Measurements from ENCODE around the gene EIF4G3. TPM values are rescaled to one million over a fixed set of nuclear protein-coding genes. Genes with fewer than 3 reads are reported as not detected.
"Not testable (repeated sequence)": the region's sequence is repeated elsewhere in the genome, so short reads cannot be mapped to it uniquely, and the experiment has no call there.

Gene EIF4G3
- total RNA-seq, 4 donors from 2014 or later = 18.8 to 75.0 (median 34.9) TPM

DNA sequence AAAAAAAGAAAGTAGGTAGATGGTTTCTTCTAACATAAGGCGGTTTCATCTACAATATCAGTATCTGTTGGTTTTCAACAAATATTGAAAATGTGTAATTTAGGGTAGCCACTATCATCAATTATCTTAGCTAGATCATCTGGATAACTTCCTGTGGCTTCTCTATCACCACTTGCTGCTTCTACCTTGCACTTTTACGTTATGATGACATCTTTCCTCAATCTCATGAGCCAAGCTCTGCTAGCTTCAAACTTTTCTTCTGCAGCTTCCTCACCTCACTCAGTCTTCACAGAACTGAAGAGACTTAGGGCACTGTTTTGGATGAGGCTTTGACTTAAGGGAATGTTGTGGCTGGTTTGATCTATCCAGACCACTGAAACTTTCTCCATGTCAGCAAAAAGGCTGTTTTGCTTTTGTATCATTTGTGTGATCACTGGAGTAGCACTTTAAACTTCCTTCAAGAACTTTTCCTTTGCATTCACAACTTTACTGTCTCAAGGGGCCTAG, 244.7 kb downstream of the EIF4G3 start:
- TF ChIP-seq, protein P1, sequence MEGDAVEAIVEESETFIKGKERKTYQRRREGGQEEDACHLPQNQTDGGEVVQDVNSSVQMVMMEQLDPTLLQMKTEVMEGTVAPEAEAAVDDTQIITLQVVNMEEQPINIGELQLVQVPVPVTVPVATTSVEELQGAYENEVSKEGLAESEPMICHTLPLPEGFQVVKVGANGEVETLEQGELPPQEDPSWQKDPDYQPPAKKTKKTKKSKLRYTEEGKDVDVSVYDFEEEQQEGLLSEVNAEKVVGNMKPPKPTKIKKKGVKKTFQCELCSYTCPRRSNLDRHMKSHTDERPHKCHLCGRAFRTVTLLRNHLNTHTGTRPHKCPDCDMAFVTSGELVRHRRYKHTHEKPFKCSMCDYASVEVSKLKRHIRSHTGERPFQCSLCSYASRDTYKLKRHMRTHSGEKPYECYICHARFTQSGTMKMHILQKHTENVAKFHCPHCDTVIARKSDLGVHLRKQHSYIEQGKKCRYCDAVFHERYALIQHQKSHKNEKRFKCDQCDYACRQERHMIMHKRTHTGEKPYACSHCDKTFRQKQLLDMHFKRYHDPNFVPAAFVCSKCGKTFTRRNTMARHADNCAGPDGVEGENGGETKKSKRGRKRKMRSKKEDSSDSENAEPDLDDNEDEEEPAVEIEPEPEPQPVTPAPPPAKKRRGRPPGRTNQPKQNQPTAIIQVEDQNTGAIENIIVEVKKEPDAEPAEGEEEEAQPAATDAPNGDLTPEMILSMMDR (IDR thresholded peaks at IDR 0.05) = no peak
- TF ChIP-seq POLR2A (IDR thresholded peaks at IDR 0.05) = no peak
- H3K9me3 ChIP-seq = no peaks in the 10 kb centered on the region
- no peaks in the 10 kb centered on the region for H3K27me3 ChIP-seq
- no peaks in the 10 kb centered on the region for H3K36me3 ChIP-seq
- no peak overlapping the region for H3K4me3 ChIP-seq
- H3K27ac ChIP-seq = no peak overlapping the region
- no peak for DNase-seq
- intact Hi-C loops (cut with DNase I; ENCODE audit: low total_unique reads) = no loop called here
- H3K4me1 ChIP-seq = no peaks in the 10 kb centered on the region

DNA sequence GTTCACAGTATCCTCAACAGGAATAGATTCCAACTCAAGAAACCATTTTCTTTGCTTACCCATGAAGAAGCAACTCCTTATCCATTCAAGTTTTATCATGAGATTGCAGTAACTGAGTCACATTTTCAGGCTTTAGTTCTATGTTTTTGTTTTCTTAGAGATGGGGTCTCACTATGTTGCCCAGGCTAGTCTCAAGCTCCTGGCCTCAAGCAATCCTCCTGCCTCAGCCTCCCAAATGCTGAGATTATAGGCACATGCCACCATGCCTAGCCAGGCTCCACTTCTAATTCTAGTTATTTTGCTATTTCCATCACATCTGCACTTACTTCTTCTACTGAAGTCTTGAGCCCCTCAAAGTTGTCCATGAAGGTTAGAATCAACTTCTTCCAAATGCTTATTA, 246.3 kb downstream of the EIF4G3 start:
- Histone ChIP-seq H3K27me3 (no peaks in the 10 kb centered on the region), H3K4me3 (no peak overlapping the region), H3K36me3 (no peaks in the 10 kb centered on the region), H3K27ac (no peak overlapping the region), H3K9me3 (no peaks in the 10 kb centered on the region), H3K4me1 (no peaks in the 10 kb centered on the region)
- intact Hi-C loops (cut with DNase I; ENCODE audit: low total_unique reads) = no loop called here
- no peak for TF ChIP-seq POLR2A (IDR thresholded peaks at IDR 0.05)
- TF ChIP-seq, protein P1 (IDR thresholded peaks at IDR 0.05) = no peak
- no peak for DNase-seq

DNA sequence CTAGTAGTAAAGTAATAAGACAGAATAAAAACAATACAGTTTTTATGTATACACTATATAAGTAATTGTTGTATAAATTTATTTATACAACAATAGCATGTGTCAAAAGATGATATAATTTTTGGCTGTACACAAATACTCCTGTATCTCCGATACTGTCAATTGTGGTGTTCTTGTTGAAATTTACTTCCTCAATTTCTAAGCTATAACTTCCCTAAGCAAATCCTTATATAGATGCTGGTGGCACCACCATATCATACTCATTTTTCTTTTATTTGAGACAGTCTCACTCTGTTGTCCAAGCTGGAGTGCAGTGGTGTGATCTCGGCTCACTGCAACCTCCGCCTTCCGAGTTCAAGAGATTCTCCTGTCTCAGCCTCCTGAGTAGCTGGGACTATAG, 248.6 kb downstream of the EIF4G3 start:
- no peak for DNase-seq
- intact Hi-C loops (cut with DNase I; ENCODE audit: low total_unique reads) = no loop called here
- no peaks in the 10 kb centered on the region for H3K4me1 ChIP-seq
- no peaks in the 10 kb centered on the region for H3K36me3 ChIP-seq
- no peak overlapping the region for H3K27ac ChIP-seq
- no peak for TF ChIP-seq POLR2A (IDR thresholded peaks at IDR 0.05)
- TF ChIP-seq, protein P1 (IDR thresholded peaks at IDR 0.05) = no peak
- H3K4me3 ChIP-seq = no peak overlapping the region
- H3K27me3 ChIP-seq = no peaks in the 10 kb centered on the region
- H3K9me3 ChIP-seq = no peaks in the 10 kb centered on the region

DNA sequence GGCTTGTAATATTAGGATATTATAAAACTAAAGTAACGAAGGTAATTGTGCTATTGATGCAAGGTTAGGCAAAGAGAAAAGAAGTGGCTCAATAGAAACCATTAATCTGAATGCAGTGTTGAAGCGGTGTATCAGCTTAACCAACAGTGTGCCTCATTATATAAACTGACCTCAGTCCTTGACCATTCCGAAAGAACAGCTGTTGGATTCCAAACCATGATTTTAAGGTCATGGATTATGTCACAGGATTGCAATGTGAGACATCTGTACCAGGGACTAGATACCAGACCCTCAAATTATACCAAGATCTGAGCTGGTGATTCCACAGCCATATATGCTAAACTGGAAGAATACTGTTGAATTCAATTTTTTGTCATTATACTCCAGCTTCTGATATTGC, 255.4 kb downstream of the EIF4G3 start:
- H3K27ac ChIP-seq = no peak overlapping the region
- DNase-seq = no peak
- H3K4me3 ChIP-seq = no peak overlapping the region
- no peak for TF ChIP-seq POLR2A (IDR thresholded peaks at IDR 0.05)
- TF ChIP-seq, protein P1 (IDR thresholded peaks at IDR 0.05) = no peak
- intact Hi-C loops (cut with DNase I; ENCODE audit: low total_unique reads) = no loop called here
- H3K36me3 ChIP-seq = no peaks in the 10 kb centered on the region
- no peaks in the 10 kb centered on the region for H3K4me1 ChIP-seq
- no peaks in the 10 kb centered on the region for H3K9me3 ChIP-seq
- no peaks in the 10 kb centered on the region for H3K27me3 ChIP-seq

DNA sequence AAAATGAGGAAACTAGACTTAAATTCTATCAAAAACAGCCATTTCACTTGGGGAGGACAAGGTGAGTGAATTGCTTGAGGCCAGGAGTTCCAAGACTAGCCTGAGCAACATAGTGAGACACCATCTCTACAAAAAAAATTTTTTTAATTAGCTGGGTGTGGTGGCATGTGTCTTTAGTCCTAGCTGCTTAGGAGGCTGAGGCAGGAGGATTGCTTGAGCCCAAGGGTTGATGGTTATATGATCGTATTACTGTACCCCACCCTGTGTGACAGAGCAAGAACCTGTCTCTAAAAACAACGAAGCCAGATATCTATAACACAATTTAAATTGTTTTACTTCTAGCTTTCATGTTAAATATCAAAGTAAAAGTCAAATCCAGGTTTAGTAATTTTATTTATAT, 263.5 kb downstream of the EIF4G3 start:
- intact Hi-C loops (cut with DNase I; ENCODE audit: low total_unique reads) = no loop called here
- no peaks in the 10 kb centered on the region for H3K9me3 ChIP-seq
- no peaks in the 10 kb centered on the region for H3K4me1 ChIP-seq
- no peaks in the 10 kb centered on the region for H3K27me3 ChIP-seq
- no peak overlapping the region for H3K27ac ChIP-seq
- no peak overlapping the region for H3K4me3 ChIP-seq
- DNase-seq = no peak
- TF ChIP-seq, protein P1 (IDR thresholded peaks at IDR 0.05) = no peak
- no peak for TF ChIP-seq POLR2A (IDR thresholded peaks at IDR 0.05)
- H3K36me3 ChIP-seq = no peaks in the 10 kb centered on the region

DNA sequence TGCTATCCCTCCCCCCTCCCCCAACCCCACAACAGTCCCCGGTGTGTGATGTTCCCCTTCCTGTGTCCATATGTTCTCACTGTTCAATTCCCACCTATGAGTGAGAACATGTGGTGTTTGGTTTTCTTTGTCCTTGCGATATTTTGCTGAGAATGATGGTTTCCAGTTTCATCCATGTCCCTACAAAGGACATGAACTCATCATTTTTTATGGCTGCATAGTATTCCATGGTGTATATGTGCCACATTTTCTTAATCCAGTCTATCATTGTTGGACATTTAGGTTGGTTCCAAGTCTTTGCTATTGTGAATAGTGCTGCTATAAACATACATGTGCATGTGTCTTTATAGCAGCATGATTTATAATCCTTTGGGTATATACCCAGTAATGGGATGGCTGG, 269.2 kb downstream of the EIF4G3 start:
- intact Hi-C loops (cut with DNase I; ENCODE audit: low total_unique reads); H3K27me3 ChIP-seq; H3K27ac ChIP-seq; DNase-seq; H3K36me3 ChIP-seq; H3K4me3 ChIP-seq; H3K9me3 ChIP-seq; H3K4me1 ChIP-seq: not testable (repeated sequence)
